Measurements from ENCODE around the gene LAMB3. TPM values are rescaled to one million over a fixed set of nuclear protein-coding genes. Genes with fewer than 3 reads are reported as not detected.
"Not testable (repeated sequence)": the region's sequence is repeated elsewhere in the genome, so short reads cannot be mapped to it uniquely, and the experiment has no call there.

The LAMB3 gene
- total RNA-seq (1 to 10 TPM; 2.3 to 6.0 (median 3.8) TPM), polyA plus RNA-seq (1 to 10 TPM; 1.6 to 3.7 TPM)
- long read RNA-seq, donor 1, partial matches to known transcripts: 5 of 6 reads
- long read RNA-seq, donor 1, other reads (novel, unspliced or antisense): 1 of 6 reads
- long read RNA-seq, donor 2, partial matches to known transcripts: 6 of 6 reads
- long read RNA-seq, donor 2, other reads (novel, unspliced or antisense): 0 of 6 reads
- long read RNA-seq, donor 3, full-length matches to known transcripts: 1 of 8 reads
- long read RNA-seq, donor 3, partial matches to known transcripts: 6 of 8 reads
- long read RNA-seq, donor 3, other reads (novel, unspliced or antisense): 1 of 8 reads

GRCh38 chr1:209652121-209652735 is at the start of gene LAMB3:
Gene LAMB3 (minus strand): TSS chr1:209652425. CDS start chr1:209650944, 1,481 bp downstream.
- no peak for DNase-seq
- Histone ChIP-seq H3K36me3 (no peaks in the 10 kb centered on the region), H3K4me1 (peaks cover 13 to 69% (median 48%) of the 10 kb centered on the region in 9 donors), H3K9me3 (no peaks in the 10 kb centered on the region), H3K4me3 (no peak within 1 kb of the TSS), H3K27me3 (no peaks in the 10 kb centered on the region), H3K27ac (peak within 1 kb of the TSS in 9 of 10 donors; percentile 4 to 90 (median 33))
- ATAC-seq: no peak
- WGBS, 2 donors: 80% methylated on average over 13 to 14 of the region's 14 CpGs
- no peak for TF ChIP-seq CTCF (IDR thresholded peaks at IDR 0.05)
- intact Hi-C loops (cut with DNase I): no loop called here

DNA sequence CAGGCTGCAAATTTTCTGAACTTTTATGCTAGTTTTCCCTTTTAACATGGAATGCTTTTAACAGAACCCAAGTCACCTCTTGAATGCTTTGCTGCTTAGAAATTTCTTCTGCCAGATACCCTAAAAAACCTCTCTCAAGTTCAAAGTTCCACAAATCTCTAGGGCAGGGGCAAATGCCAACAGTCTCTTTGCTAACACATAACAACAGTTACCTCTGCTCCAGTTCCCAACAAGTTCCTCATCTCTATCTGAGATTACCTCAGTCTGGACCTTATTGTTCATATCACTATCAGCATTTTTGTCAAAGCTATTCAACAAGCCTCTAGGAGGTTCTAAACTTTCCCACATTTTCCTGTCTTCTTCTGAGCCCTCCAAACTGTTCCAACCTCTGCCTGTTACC is 48.5 kb upstream of the LAMB3 start:
- H3K36me3 ChIP-seq; H3K4me3 ChIP-seq; intact Hi-C loops (cut with DNase I); H3K27me3 ChIP-seq; ATAC-seq; H3K27ac ChIP-seq; H3K9me3 ChIP-seq; DNase-seq: not testable (repeated sequence)
- H3K4me1 ChIP-seq: peaks cover 3 to 27% (median 18%) of the 10 kb centered on the region in 9 donors

GRCh38 chr1:209697126-209697525 is 44.9 kb upstream of the LAMB3 start:
- Histone ChIP-seq H3K4me1 (peaks cover 0 to 20% (median 7%) of the 10 kb centered on the region in 9 donors), H3K27me3 (no peaks in the 10 kb centered on the region), H3K9me3 (no peaks in the 10 kb centered on the region), H3K27ac (no peak overlapping the region), H3K36me3 (no peaks in the 10 kb centered on the region), H3K4me3 (no peak overlapping the region)
- WGBS, 2 donors: 81% methylated on average over 3 of the region's 3 CpGs
- intact Hi-C loops (cut with DNase I): loop anchor here in 2 of 10 donors (5.0 to 10.0 kb wide), 3 partner anchors 48 to 120 kb away; no protein-coding TSS in a partner anchor
- DNase-seq: no peak
- TF ChIP-seq CTCF (IDR thresholded peaks at IDR 0.05): no peak
- peak in 2 of 8 donors; percentile 29 to 41 for ATAC-seq

DNA sequence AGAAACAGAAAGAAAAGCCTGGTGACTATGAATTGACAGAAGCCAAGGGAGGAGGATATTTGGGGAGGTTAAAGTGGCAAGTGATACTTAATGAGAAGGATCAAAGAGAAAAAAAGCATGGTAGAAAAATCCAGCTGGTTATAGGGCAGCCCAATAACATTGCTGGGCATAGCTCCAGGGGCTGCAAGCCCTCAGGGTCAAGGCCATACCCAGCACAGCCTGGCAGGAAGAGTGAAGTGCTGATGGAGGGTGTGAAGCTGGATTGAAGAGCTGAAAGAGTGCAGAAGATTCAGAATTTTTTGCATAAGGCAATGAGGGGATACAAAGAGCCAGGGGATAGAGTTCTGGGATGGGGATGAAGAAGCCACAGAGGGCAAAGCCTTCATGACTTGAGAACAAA is 44.4 kb upstream of the LAMB3 start:
- Histone ChIP-seq H3K4me3 (no peak overlapping the region), H3K36me3 (no peaks in the 10 kb centered on the region), H3K27ac (no peak overlapping the region), H3K27me3 (no peaks in the 10 kb centered on the region), H3K4me1 (peaks cover 0 to 23% (median 7%) of the 10 kb centered on the region in 9 donors), H3K9me3 (no peaks in the 10 kb centered on the region)
- DNase-seq (no peak), ATAC-seq (peak in 1 of 8 donors; percentile 38)
- no peak for TF ChIP-seq CTCF (IDR thresholded peaks at IDR 0.05)
- intact Hi-C loops (cut with DNase I): loop anchor here in 2 of 10 donors (5.0 to 10.0 kb wide), 3 partner anchors 48 to 119 kb away; no protein-coding TSS in a partner anchor

Data from heart right ventricle (tissue), 16 donors.